ENCODE data around the gene TNRC6B.
"Not testable (repeated sequence)": the region's sequence is repeated elsewhere in the genome, so short reads cannot be mapped to it uniquely, and the experiment has no call there.

The TNRC6B gene

GRCh38 chr22:40374567-40374966 is 196.8 kb downstream of the TNRC6B start:
- DNase-seq, result no peak

GRCh38 chr22:40376149-40376548 is 198.4 kb downstream of the TNRC6B start:
- no peak for DNase-seq

GRCh38 chr22:40377931-40378330 is 200.2 kb downstream of the TNRC6B start:
- DNase-seq, result no peak

- DNase-seq, result not testable (repeated sequence)
Observed at GRCh38 chr22:40378448-40378847, 200.7 kb downstream of the TNRC6B start.

GRCh38 chr22:40381461-40381860 is 203.7 kb downstream of the TNRC6B start:
- DNase-seq, result no peak

GRCh38 chr22:40383905-40384304 is 206.2 kb downstream of the TNRC6B start:
- DNase-seq, result no peak

- no peak for DNase-seq
Observed at GRCh38 chr22:40385036-40385782, 207.5 kb downstream of the TNRC6B start.

Data from activated CD4-positive, CD25-positive, alpha-beta regulatory T cell treated with anti-CD3 and anti-CD28 coated beads, Interleukin-2, amount 50 U/mL, for 72 hours (primary cell).